Fibroblast of peridontal ligament (primary cell): ENCODE measurements around the gene TMTC3.
"Not testable (repeated sequence)": the region's sequence is repeated elsewhere in the genome, so short reads cannot be mapped to it uniquely, and the experiment has no call there.

Source experiments
- DNase-seq: peaks from one replicate; pipeline ENCODE4 v3.0.0-alpha.2; 2010; ENCODE audit errors: extremely low read depth

The TMTC3 gene

GRCh38 chr12:88166179-88166578 is 24.1 kb downstream of the TMTC3 start:
- DNase-seq = no peak

GRCh38 chr12:88167384-88167783 is 25.3 kb downstream of the TMTC3 start:
- DNase-seq = no peak

GRCh38 chr12:88172844-88173407 is 30.8 kb downstream of the TMTC3 start:
- DNase-seq = no peak

- DNase-seq = no peak
Measured at GRCh38 chr12:88175544-88175943, 33.4 kb downstream of the TMTC3 start.

- DNase-seq = no peak
Measured at GRCh38 chr12:88179436-88180014, 37.4 kb downstream of the TMTC3 start.

- DNase-seq = no peak
Measured at GRCh38 chr12:88181881-88182280, 39.8 kb downstream of the TMTC3 start.

GRCh38 chr12:88182416-88182815 is 40.3 kb downstream of the TMTC3 start:
- no peak for DNase-seq

GRCh38 chr12:88184196-88184595 is 42.1 kb downstream of the TMTC3 start:
- DNase-seq = no peak

GRCh38 chr12:88185279-88185678 is 43.2 kb downstream of the TMTC3 start:
- no peak for DNase-seq

GRCh38 chr12:88185988-88186387 is 43.9 kb downstream of the TMTC3 start:
- peak; percentile 71 for DNase-seq

- DNase-seq = no peak
Measured at GRCh38 chr12:88187571-88187970, 45.5 kb downstream of the TMTC3 start.

GRCh38 chr12:88188180-88188579 is 46.1 kb downstream of the TMTC3 start:
- DNase-seq = no peak

- DNase-seq = no peak
Measured at GRCh38 chr12:88192426-88192825, 50.3 kb downstream of the TMTC3 start.

GRCh38 chr12:88194868-88195267 is 52.8 kb downstream of the TMTC3 start:
- DNase-seq = no peak

- DNase-seq = no peak
Measured at GRCh38 chr12:88200029-88200428, 57.9 kb downstream of the TMTC3 start.

GRCh38 chr12:88202500-88202899 is 60.4 kb downstream of the TMTC3 start:
- DNase-seq = peak; percentile 60

- DNase-seq = peak; percentile 92
Measured at GRCh38 chr12:88206601-88207000, 64.5 kb downstream of the TMTC3 start.

- DNase-seq = peak; percentile 85
Measured at GRCh38 chr12:88207921-88208620, 66.0 kb downstream of the TMTC3 start.

GRCh38 chr12:88208661-88209060 is 66.6 kb downstream of the TMTC3 start:
- no peak for DNase-seq

- DNase-seq = not testable (repeated sequence)
Measured at GRCh38 chr12:88210311-88210710, 68.2 kb downstream of the TMTC3 start.

- no peak for DNase-seq
Measured at GRCh38 chr12:88218293-88218692, 76.2 kb downstream of the TMTC3 start.

- DNase-seq = no peak
Measured at GRCh38 chr12:88219861-88220260, 77.8 kb downstream of the TMTC3 start.

- DNase-seq = no peak
Measured at GRCh38 chr12:88223519-88223918, 81.4 kb downstream of the TMTC3 start.
